H1 (cell line): ENCODE data around the gene SORBS1. TPM values are rescaled to one million over a fixed set of nuclear protein-coding genes. Genes with fewer than 3 reads are reported as not detected.

Experiments
- polyA plus RNA-seq, 7 experiments: library from polyadenylated mRNA; depleted of rRNA in 3 of 7; stranded (reverse) in 5 of 7; unstranded in 2 of 7; fragments of >200 nt in 5 of 7; fragments of 200-250 nt in 2 of 7; gene quantifications; 1 replicate in 5 of 7; 2 replicates in 1 of 7; 4 replicates in 1 of 7; pipeline versions ENCODE4 v1.2.1 to v1.2.3, GENCODE V29; 2011 to 2013; ENCODE audit warnings: missing spikeins in 2 of 7, mixed read lengths in 2 of 7
- total RNA-seq: library from RNA; stranded (reverse); fragmentation: NEBNext Ultra II Directional; extraction: Animal tissue kit (Norgen Biotek cat#: 25700); gene quantifications from 2 replicates; pipeline ENCODE4 v1.2.1, GENCODE V29; 2021
- TF ChIP-seq, protein P1 (sequence below): fragments of 300-600 bp; sonication (generic); IDR thresholded peaks from 2 replicates; pipeline ENCODE4 v1.7.1; 2012; ENCODE audit warnings: low read length, moderate library complexity, mild to moderate bottlenecking, inconsistent platforms; ENCODE audit not compliant: insufficient replicate concordance

SORBS1 gene
- total and polyA plus RNA-seq, 2 of the 8 experiments (the other 6 are each of a cell fraction or from before 2014, with no cell fraction given), result 16.0 to 35.0 TPM

DNA sequence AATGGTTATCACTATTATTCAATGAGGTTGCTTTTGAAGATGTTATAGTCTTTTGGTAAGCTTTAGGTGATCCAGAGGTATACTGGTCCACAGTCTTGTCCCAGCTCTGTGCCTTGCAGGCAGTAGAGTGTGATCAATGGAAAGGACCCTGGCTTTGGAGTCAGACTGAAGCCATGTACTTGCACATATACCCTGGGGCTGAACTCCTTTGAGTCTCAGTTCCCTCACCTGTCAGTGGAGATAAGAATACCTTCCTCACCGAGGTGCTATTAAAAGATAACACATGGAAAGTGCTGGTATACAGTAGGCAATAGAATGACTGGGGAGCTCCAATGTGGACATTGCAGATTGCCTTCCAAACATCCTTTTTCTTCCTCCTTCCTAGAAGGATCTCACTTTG is 254.3 kb downstream of the SORBS1 start (continued):
- TF ChIP-seq, protein P1, sequence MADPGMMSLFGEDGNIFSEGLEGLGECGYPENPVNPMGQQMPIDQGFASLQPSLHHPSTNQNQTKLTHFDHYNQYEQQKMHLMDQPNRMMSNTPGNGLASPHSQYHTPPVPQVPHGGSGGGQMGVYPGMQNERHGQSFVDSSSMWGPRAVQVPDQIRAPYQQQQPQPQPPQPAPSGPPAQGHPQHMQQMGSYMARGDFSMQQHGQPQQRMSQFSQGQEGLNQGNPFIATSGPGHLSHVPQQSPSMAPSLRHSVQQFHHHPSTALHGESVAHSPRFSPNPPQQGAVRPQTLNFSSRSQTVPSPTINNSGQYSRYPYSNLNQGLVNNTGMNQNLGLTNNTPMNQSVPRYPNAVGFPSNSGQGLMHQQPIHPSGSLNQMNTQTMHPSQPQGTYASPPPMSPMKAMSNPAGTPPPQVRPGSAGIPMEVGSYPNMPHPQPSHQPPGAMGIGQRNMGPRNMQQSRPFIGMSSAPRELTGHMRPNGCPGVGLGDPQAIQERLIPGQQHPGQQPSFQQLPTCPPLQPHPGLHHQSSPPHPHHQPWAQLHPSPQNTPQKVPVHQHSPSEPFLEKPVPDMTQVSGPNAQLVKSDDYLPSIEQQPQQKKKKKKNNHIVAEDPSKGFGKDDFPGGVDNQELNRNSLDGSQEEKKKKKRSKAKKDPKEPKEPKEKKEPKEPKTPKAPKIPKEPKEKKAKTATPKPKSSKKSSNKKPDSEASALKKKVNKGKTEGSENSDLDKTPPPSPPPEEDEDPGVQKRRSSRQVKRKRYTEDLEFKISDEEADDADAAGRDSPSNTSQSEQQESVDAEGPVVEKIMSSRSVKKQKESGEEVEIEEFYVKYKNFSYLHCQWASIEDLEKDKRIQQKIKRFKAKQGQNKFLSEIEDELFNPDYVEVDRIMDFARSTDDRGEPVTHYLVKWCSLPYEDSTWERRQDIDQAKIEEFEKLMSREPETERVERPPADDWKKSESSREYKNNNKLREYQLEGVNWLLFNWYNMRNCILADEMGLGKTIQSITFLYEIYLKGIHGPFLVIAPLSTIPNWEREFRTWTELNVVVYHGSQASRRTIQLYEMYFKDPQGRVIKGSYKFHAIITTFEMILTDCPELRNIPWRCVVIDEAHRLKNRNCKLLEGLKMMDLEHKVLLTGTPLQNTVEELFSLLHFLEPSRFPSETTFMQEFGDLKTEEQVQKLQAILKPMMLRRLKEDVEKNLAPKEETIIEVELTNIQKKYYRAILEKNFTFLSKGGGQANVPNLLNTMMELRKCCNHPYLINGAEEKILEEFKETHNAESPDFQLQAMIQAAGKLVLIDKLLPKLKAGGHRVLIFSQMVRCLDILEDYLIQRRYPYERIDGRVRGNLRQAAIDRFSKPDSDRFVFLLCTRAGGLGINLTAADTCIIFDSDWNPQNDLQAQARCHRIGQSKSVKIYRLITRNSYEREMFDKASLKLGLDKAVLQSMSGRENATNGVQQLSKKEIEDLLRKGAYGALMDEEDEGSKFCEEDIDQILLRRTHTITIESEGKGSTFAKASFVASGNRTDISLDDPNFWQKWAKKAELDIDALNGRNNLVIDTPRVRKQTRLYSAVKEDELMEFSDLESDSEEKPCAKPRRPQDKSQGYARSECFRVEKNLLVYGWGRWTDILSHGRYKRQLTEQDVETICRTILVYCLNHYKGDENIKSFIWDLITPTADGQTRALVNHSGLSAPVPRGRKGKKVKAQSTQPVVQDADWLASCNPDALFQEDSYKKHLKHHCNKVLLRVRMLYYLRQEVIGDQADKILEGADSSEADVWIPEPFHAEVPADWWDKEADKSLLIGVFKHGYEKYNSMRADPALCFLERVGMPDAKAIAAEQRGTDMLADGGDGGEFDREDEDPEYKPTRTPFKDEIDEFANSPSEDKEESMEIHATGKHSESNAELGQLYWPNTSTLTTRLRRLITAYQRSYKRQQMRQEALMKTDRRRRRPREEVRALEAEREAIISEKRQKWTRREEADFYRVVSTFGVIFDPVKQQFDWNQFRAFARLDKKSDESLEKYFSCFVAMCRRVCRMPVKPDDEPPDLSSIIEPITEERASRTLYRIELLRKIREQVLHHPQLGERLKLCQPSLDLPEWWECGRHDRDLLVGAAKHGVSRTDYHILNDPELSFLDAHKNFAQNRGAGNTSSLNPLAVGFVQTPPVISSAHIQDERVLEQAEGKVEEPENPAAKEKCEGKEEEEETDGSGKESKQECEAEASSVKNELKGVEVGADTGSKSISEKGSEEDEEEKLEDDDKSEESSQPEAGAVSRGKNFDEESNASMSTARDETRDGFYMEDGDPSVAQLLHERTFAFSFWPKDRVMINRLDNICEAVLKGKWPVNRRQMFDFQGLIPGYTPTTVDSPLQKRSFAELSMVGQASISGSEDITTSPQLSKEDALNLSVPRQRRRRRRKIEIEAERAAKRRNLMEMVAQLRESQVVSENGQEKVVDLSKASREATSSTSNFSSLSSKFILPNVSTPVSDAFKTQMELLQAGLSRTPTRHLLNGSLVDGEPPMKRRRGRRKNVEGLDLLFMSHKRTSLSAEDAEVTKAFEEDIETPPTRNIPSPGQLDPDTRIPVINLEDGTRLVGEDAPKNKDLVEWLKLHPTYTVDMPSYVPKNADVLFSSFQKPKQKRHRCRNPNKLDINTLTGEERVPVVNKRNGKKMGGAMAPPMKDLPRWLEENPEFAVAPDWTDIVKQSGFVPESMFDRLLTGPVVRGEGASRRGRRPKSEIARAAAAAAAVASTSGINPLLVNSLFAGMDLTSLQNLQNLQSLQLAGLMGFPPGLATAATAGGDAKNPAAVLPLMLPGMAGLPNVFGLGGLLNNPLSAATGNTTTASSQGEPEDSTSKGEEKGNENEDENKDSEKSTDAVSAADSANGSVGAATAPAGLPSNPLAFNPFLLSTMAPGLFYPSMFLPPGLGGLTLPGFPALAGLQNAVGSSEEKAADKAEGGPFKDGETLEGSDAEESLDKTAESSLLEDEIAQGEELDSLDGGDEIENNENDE, result no peak
